Spinal cord (tissue), 10 donors: Measurements from ENCODE around the gene STK39. TPM values are rescaled to one million over a fixed set of nuclear protein-coding genes. Genes with fewer than 3 reads are reported as not detected.
A peak's percentile ranks its signal among the peaks of the same experiment; 100 is the strongest.

Experiments
- DNase-seq, 6 donors: peaks; one replicate each; pipeline versions ENCODE4 v3.0.0 to v3.0.0-alpha.2; 2013 to 2015; ENCODE audit warnings: low spot score in 6 of 6, low read depth in 4 of 6
- H3K27ac ChIP-seq: one replicate; pipeline ENCODE4 v1.5.1; 2013; ENCODE audit warnings: low read depth, low read length, control low read depth
- H3K27me3 ChIP-seq: one replicate; pipeline ENCODE4 v1.6.1; 2013; ENCODE audit warnings: low read length; ENCODE audit not compliant: control insufficient read depth, insufficient read depth
- H3K36me3 ChIP-seq: one replicate; pipeline ENCODE4 v1.6.1; 2013; ENCODE audit warnings: low read length; ENCODE audit not compliant: control insufficient read depth, insufficient read depth
- H3K4me1 ChIP-seq: one replicate; pipeline ENCODE4 v1.6.1; 2013; ENCODE audit warnings: low read length; ENCODE audit not compliant: control insufficient read depth, insufficient read depth
- H3K4me3 ChIP-seq: one replicate; pipeline ENCODE4 v1.5.1; 2013; ENCODE audit warnings: low read depth, low read length, control low read depth
- H3K9me3 ChIP-seq: one replicate; pipeline ENCODE4 v1.6.1; 2013; ENCODE audit warnings: low read length; ENCODE audit not compliant: control insufficient read depth, insufficient read depth
- WGBS: methylation state at CpG from one replicate; pipeline ENCODE4 v1.1.5; 2013; ENCODE audit warnings: missing lambda C conversion rate; ENCODE audit not compliant: insufficient coverage; 5-methylcytosine and 5-hydroxymethylcytosine counted together
- polyA plus RNA-seq, 2 donors: library from polyadenylated mRNA; unstranded; fragments of 120-200 nt; gene quantifications; one replicate each; pipeline ENCODE4 v1.2.1, GENCODE V29; 2013; ENCODE audit not compliant: insufficient read length in 2 of 2
- total RNA-seq, 2 donors: library from RNA; depleted of rRNA in 1 of 2; stranded (reverse); fragments of 120-200 nt in 1 of 2; fragments of >200 nt in 1 of 2; gene quantifications; one replicate each; pipeline versions ENCODE4 v1.2.3 to v1.2.4, GENCODE V29; 2013 to 2014
- donor health status: healthy.

The STK39 gene
- total and polyA plus RNA-seq, 4 donors, result 51.1 to 75.5 (median 57.7) TPM

DNA sequence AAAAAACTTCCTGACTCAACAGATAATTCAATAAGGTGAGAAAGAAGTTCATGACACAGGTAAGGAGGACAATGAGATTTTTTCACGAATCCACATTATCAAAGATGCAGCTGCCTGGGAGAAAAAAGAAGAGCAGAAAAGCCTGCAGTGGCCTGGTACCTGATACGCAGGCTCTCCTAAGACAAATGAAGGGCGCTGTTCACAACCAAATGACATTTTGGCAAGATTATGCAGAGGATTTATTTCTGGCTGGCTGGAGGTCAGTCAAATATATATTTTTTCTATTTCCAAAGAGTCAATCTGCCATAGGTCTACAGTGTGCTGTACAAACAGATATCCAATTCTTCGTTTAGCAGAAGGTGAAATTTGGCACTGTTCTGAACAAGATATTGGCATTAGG is 257.3 kb downstream of the STK39 start:
- Histone ChIP-seq H3K9me3 (no peaks in the 10 kb centered on the region), H3K36me3 (no peaks in the 10 kb centered on the region), H3K4me3 (no peak overlapping the region), H3K4me1 (no peaks in the 10 kb centered on the region), H3K27me3 (no peaks in the 10 kb centered on the region), H3K27ac (no peak overlapping the region)
- peak in 1 of 6 donors; percentile 37 for DNase-seq
- WGBS, result no CpG with 5 or more reads among the region's 4 CpGs

DNA sequence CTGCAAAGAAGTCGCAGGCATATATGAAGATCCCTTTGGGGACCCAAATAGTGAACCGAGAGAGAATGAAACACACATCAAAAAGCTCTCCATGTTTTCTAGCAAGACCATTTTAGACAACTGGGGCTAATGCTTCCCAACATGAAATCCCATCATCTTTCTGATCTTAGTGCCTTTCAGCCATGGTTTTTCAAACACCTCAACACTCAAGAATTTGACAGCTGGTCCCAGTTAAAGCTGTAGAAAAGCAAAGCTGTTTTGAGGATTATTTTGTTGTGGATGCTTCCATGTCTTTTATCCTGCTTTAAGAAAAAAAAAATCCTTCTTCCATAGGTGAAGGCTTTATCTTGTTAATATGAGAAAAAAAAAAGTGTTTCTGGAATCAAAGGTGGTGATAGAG is 259.1 kb downstream of the STK39 start:
- DNase-seq, result no peak
- no peaks in the 10 kb centered on the region for H3K9me3 ChIP-seq

DNA sequence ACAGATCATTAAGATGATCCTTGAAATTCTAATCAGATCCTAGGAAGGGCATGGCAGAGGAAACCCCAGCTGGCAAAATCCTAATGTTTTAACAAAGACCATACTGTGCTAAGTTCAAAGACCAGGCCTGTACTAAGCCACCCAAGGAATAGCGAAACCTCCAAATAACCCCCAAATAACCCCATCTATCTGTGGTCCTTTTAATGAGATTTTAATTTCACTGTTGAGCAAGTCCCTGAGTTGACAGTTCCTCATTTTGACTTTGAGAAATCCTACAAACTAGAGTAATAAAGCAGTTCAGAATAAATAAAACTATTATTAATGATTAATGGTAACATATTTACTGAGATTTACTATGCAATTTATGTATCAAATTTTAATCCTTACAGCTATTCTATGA is 259.8 kb downstream of the STK39 start:
- Histone ChIP-seq H3K9me3 (no peaks in the 10 kb centered on the region), H3K27ac (no peak overlapping the region), H3K4me1 (no peaks in the 10 kb centered on the region), H3K4me3 (no peak overlapping the region), H3K36me3 (no peaks in the 10 kb centered on the region), H3K27me3 (no peaks in the 10 kb centered on the region)
- no CpG with 5 or more reads among the region's 1 CpG for WGBS
- DNase-seq, result no peak

More for the DNA sequence above, 259.1 kb downstream of the STK39 start:
- H3K27ac ChIP-seq, result no peak overlapping the region
- no peaks in the 10 kb centered on the region for H3K27me3 ChIP-seq
- no peak overlapping the region for H3K4me3 ChIP-seq
- H3K4me1 ChIP-seq, result no peaks in the 10 kb centered on the region
- H3K36me3 ChIP-seq, result no peaks in the 10 kb centered on the region
- WGBS, result 88% methylated on average over 2 of the region's 2 CpGs

DNA sequence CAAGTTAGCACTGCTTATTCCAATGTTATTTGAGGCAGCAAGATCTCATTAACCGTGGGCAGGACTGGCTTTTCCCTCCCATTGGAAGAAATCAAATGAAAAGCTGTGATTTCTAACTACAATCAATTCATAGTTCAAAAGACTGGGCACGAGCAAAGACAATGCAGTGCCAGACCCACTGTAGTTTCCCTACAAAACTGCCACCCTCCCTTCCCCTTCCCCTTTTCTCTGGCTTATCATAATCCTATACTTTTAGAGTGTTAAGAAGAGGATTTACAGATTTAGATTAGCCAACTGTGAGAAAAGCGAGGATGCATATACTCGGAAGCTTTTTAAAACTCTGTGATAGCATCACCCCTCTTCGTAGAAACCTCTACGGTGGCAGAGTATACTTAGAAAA is 260.4 kb downstream of the STK39 start:
- no peaks in the 10 kb centered on the region for H3K27me3 ChIP-seq
- WGBS, result 30% methylated on average over 1 of the region's 6 CpGs
- H3K27ac ChIP-seq, result no peak overlapping the region
- no peak for DNase-seq
- no peak overlapping the region for H3K4me3 ChIP-seq
- no peaks in the 10 kb centered on the region for H3K4me1 ChIP-seq
- no peaks in the 10 kb centered on the region for H3K36me3 ChIP-seq
- no peaks in the 10 kb centered on the region for H3K9me3 ChIP-seq

DNA sequence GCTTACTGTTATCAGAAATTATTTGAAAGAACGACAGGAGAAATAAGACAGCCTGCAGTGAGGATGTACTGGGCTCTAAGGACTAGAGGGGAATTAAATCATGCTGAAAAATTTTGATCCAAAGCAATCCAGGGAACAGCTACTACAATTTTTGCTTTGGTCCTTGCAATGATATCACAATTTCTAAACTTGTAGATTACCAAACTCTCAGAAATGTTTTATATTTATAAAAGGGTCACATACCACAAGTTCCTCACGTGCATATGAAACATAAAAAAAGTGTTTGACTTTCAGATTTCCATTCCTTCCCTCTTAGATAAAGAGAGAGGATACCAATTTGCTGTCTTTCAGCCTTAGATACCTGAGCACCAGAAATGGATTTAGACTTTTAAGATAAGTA is 261.2 kb downstream of the STK39 start:
- no peaks in the 10 kb centered on the region for H3K27me3 ChIP-seq
- H3K36me3 ChIP-seq, result no peaks in the 10 kb centered on the region
- H3K4me3 ChIP-seq, result no peak overlapping the region
- no peaks in the 10 kb centered on the region for H3K4me1 ChIP-seq
- no peaks in the 10 kb centered on the region for H3K9me3 ChIP-seq
- no peak for DNase-seq
- no peak overlapping the region for H3K27ac ChIP-seq
- WGBS, result no CpG with 5 or more reads among the region's 2 CpGs

DNA sequence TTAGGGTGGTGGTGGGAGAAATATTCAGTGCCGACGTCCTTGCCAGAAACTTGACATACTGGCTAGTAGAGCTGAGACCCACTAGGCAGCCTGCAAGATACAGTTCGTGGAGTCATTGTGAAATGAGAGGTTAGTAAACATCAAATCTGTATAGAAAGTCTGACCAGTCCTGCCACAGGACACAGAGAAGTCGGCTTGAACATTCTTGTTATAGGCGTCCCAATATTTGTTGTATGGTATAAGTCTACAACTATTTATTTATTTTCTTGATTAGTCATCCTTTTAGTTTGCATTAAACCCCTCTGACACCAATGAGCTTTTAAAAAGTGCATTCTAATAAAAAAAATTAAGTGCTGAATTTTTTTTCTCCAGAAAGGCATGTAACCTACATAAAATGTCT is 265.4 kb downstream of the STK39 start:
- no peaks in the 10 kb centered on the region for H3K36me3 ChIP-seq
- no peaks in the 10 kb centered on the region for H3K27me3 ChIP-seq
- H3K9me3 ChIP-seq, result no peaks in the 10 kb centered on the region
- H3K4me3 ChIP-seq, result no peak overlapping the region
- no peak for DNase-seq
- H3K27ac ChIP-seq, result no peak overlapping the region
- 82% methylated on average over 1 of the region's 5 CpGs for WGBS
- no peaks in the 10 kb centered on the region for H3K4me1 ChIP-seq

DNA sequence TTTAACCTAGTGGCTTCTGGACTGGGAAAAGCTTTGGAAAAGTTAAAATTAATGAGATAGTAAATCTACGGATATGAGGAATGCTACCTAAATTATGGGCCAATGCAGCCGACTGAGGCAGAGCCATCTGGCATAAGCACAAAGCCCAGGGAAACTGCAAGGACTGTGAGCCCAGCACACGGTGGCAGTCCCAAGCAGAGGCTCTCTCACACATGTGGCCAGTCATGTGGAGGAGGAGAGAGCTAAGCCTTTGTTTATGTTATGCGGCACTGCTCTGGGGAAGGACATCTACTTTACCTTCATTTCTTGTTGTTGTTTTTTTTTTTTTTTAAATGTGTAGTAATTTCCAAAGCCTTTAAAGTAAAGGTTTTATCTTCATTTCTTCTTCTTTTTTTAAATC is 267.0 kb downstream of the STK39 start:
- H3K27ac ChIP-seq, result no peak overlapping the region
- H3K9me3 ChIP-seq, result no peaks in the 10 kb centered on the region
- no peak for DNase-seq
- H3K36me3 ChIP-seq, result no peaks in the 10 kb centered on the region
- H3K4me1 ChIP-seq, result no peaks in the 10 kb centered on the region
- WGBS, result 53% methylated on average over 3 of the region's 4 CpGs
- H3K4me3 ChIP-seq, result no peak overlapping the region
- H3K27me3 ChIP-seq, result no peaks in the 10 kb centered on the region

DNA sequence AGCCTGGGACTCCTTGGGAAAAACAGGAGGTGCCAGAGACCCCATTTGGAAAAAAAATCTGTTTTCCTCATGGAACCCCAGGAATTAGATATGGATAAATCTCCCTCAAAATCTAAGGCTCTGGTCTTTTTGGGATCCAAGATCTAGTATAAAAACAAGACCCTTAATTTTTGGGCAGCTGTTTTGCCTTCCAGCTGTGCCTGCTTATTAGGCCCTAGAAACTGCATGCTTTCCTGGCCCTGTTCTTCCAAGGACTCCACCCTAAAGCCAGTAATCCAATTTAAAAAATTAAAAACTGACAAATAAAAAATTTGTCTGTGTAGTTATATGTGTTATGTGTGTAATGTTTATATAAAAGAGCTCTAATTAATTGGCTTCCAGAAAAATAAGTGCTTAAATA is 274.6 kb downstream of the STK39 start:
- no peaks in the 10 kb centered on the region for H3K4me1 ChIP-seq
- H3K4me3 ChIP-seq, result no peak overlapping the region
- peaks cover 5% of the 10 kb centered on the region for H3K9me3 ChIP-seq
- no peak overlapping the region for H3K27ac ChIP-seq
- DNase-seq, result no peak
- H3K27me3 ChIP-seq, result no peaks in the 10 kb centered on the region
- no peaks in the 10 kb centered on the region for H3K36me3 ChIP-seq

DNA sequence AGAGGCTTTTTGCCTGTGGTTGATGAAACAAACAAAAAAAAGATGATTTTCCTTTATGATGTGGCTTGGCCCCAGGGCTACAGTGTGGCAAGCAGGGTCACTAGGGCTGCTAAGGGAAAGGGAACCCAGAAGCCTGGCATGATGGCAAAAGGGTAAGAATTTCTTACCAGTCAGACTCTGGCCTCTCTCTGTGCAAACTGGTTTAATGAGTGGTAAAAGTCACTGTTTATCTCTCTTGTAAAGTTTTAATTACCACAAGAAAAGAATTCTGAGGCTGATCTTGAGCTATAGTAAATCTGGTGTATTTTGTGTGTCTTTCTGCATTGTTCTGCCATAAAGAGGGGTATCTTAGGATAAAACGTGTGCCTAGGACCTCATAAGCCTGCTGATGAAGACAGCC is 275.4 kb downstream of the STK39 start:
- no peak for DNase-seq
- H3K4me1 ChIP-seq, result no peaks in the 10 kb centered on the region
- H3K27ac ChIP-seq, result no peak overlapping the region
- H3K36me3 ChIP-seq, result no peaks in the 10 kb centered on the region
- H3K4me3 ChIP-seq, result no peak overlapping the region
- no peaks in the 10 kb centered on the region for H3K27me3 ChIP-seq
- 100% methylated on average over 1 of the region's 1 CpG for WGBS
- H3K9me3 ChIP-seq, result peaks cover 5% of the 10 kb centered on the region

DNA sequence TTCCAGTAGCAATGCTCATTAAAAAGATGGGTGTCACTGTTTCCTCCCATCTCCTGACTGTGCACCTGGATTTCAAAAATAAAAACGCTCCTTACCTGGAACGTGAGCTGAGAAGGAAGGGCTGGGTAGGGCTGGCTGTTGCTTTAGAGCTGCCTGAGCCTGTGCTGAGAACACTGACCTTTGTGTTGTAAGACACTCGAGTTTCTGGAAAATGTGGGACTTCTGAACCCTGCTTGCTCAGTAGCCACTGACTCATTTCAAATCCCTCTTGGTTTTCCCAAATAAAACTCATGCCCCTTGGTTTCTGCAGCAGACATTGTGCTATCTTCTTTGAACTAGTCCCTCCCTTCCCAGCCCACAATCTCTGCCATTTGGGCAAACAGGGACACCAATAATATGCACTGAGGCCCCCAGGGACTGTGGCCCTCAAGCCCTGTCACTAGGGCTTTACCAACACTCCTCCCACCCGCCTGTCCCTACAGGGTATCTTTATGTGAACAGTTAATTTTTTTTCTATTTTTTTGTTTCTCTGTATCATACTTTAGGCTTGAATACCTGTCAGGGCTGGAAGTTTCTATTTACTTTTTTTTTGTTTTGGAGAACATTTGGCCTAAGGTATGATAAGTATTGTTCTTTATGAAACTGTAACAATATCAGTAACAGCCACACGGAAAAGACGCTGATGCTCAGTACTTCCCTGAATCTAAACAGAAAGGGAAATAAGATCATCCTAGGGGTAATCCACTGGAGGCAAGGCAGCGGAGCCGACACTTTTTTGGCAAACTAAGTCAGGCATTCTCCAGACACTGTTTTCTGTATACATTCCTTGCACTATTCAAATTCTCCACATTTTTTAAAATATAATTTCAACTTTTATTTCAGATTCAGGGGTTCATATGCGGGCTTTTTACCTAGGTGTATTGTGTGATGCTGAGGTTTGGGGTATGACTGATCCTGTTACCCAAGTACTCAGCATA is 280.2 kb downstream of the STK39 start:
- Histone ChIP-seq H3K27ac (no peak overlapping the region), H3K27me3 (no peaks in the 10 kb centered on the region), H3K36me3 (no peaks in the 10 kb centered on the region), H3K4me1 (peaks cover 5% of the 10 kb centered on the region), H3K9me3 (peaks cover 4% of the 10 kb centered on the region), H3K4me3 (no peak overlapping the region)
- 81% methylated on average over 4 of the region's 9 CpGs for WGBS
- no peak for DNase-seq
